ENCODE results near the gene LRRC72.

Gene LRRC72

GRCh38 chr7:16562456-16563220, 36.0 kb downstream of the LRRC72 start:
- no peak overlapping the region for H3K27ac ChIP-seq
- TF ChIP-seq ZFX (IDR thresholded peaks at IDR 0.05) (no peak), CTCF (conservative IDR thresholded peaks at IDR 0.05) (no peak)

- TF ChIP-seq ZFX (IDR thresholded peaks at IDR 0.05) (no peak), CTCF (conservative IDR thresholded peaks at IDR 0.05) (no peak)
- H3K27ac ChIP-seq, result no peak overlapping the region
Observed at GRCh38 chr7:16563281-16564022, 36.8 kb downstream of the LRRC72 start.

- H3K27ac ChIP-seq, result no peak overlapping the region
- TF ChIP-seq CTCF (conservative IDR thresholded peaks at IDR 0.05), result no peak
- TF ChIP-seq ZFX (IDR thresholded peaks at IDR 0.05), result no peak
Observed at GRCh38 chr7:16564023-16564380, 37.4 kb downstream of the LRRC72 start.

GRCh38 chr7:16564909-16565426, 38.3 kb downstream of the LRRC72 start:
- TF ChIP-seq CTCF (conservative IDR thresholded peaks at IDR 0.05), result peak; percentile 88
- no peak for TF ChIP-seq ZFX (IDR thresholded peaks at IDR 0.05)
- no peak overlapping the region for H3K27ac ChIP-seq

- TF ChIP-seq ZFX (IDR thresholded peaks at IDR 0.05), result no peak
- no peak for TF ChIP-seq CTCF (conservative IDR thresholded peaks at IDR 0.05)
- no peak overlapping the region for H3K27ac ChIP-seq
Observed at GRCh38 chr7:16571941-16572340, 45.3 kb downstream of the LRRC72 start.

- no peak for TF ChIP-seq CTCF (conservative IDR thresholded peaks at IDR 0.05)
- no peak for TF ChIP-seq ZFX (IDR thresholded peaks at IDR 0.05)
Observed at GRCh38 chr7:16579216-16579615, 52.6 kb downstream of the LRRC72 start.

GRCh38 chr7:16581286-16581685, 54.7 kb downstream of the LRRC72 start:
- H3K27ac ChIP-seq, result no peak overlapping the region
- TF ChIP-seq ZFX (IDR thresholded peaks at IDR 0.05), result no peak

More at GRCh38 chr7:16579216-16579615, 52.6 kb downstream of the LRRC72 start:
- no peak overlapping the region for H3K27ac ChIP-seq

All from C4-2B (cell line).